Mesodermal cell (in vitro differentiated cells): Measurements from ENCODE around the gene NKX2-1.

Source experiments
- H3K27ac ChIP-seq: 2 replicates; pipeline ENCODE4 v1.7.0; 2013; ENCODE audit warnings: mild to moderate bottlenecking, low read depth, low read length, moderate library complexity; ENCODE audit not compliant: severe bottlenecking
- H3K36me3 ChIP-seq: 2 replicates; pipeline ENCODE4 v1.7.1; 2013; ENCODE audit warnings: mild to moderate bottlenecking, low read length, moderate library complexity; ENCODE audit not compliant: control insufficient read depth, insufficient read depth
- H3K4me1 ChIP-seq: one replicate; pipeline ENCODE4 v1.7.1; 2013; ENCODE audit warnings: mild to moderate bottlenecking, low read length; ENCODE audit not compliant: insufficient read depth, control insufficient read depth, poor library complexity, severe bottlenecking
- H3K4me3 ChIP-seq: 2 replicates; pipeline ENCODE4 v1.7.0; 2013; ENCODE audit warnings: low read length, control low read depth, mild to moderate bottlenecking; ENCODE audit not compliant: insufficient read depth, poor library complexity, severe bottlenecking; ENCODE audit errors: extremely low read depth
- H3K9me3 ChIP-seq: 2 replicates; pipeline ENCODE4 v1.7.1; 2013; ENCODE audit warnings: mild to moderate bottlenecking, low read length, moderate library complexity; ENCODE audit not compliant: control insufficient read depth
- WGBS, 2 experiments: methylation state at CpG; one replicate each; pipeline ENCODE4 v1.1.5; 2013; ENCODE audit warnings: missing lambda C conversion rate in 2 of 2; ENCODE audit not compliant: insufficient coverage in 2 of 2; 5-methylcytosine and 5-hydroxymethylcytosine counted together

NKX2-1 gene

DNA sequence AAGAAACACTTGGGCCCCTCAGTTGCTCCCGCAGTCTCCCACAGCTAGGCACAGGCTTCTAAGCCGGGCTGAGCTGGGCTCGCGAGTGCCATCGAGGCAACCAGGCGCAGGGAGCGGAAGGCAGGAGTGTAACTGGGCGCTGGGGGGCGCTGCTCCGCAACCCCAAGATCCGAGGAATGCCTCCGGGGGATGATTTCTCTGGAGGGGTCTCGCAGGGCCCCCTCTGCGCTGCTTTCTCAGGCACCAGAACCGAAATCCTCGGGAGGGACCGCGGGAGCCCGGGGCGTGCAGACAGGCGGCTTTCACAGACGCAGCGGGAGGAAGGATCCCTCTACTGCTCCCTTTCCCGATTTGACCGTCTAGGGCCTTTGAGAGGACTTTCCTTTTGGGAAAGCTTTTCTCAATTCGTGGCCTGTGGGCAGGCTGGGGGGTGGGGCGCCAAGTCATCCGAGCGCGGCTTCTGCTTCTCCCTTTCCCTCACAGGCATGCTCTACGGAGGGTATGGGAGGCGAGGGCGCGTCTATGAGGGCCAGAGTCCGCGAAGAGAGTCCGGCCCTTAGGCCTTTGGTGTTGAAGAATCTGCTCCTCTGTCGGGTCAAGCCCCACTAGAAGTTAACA is 4.3 kb upstream of the NKX2-1 start:
- Histone ChIP-seq H3K9me3 (no peaks in the 10 kb centered on the region), H3K4me1 (peaks cover 10% of the 10 kb centered on the region), H3K4me3 (no peak overlapping the region), H3K36me3 (no peaks in the 10 kb centered on the region), H3K27ac (no peak overlapping the region)
- WGBS, 2 experiments = 3 to 6% methylated on average over 24 to 26 of the region's 38 CpGs

DNA sequence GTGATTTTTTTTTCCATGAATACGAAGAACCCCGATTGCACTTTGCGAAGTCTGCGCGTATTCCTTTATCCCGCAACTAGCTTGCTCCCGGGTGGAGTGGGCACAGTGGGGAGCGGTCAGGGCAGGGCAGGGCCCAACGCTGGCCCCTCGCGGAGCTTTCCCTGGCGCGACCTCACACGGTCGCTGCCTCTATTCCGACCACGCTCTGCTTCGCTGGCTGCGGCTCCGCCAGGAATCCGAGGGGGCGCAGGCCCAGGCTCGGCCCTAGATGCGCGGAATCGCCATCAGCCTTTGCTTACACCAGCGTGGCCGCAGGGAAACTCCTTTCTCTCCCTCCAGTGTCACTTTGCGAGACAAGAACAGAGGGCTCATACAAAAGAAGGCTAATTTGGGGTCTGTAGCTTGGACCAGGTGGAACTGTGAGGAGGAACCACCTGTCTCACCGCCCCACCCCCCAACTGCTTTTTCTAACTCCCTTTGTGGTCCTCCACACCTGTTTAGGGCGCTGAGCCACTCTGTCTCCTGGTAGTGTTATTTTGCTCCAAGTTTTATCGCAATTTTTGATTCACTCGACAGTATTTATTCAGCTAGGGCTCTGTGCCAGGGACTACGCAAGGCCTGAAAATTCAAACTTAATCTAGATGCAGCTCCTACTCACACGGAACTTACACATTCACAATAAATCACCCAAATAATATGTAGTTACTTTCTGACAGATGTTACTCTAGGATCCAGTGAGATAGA is 3.1 kb upstream of the NKX2-1 start:
- Histone ChIP-seq H3K4me1 (peaks cover 12% of the 10 kb centered on the region), H3K36me3 (no peaks in the 10 kb centered on the region), H3K9me3 (no peaks in the 10 kb centered on the region), H3K4me3 (no peak overlapping the region), H3K27ac (no peak overlapping the region)
- 7 to 14% methylated on average over 23 to 32 of the region's 35 CpGs for WGBS, 2 experiments

DNA sequence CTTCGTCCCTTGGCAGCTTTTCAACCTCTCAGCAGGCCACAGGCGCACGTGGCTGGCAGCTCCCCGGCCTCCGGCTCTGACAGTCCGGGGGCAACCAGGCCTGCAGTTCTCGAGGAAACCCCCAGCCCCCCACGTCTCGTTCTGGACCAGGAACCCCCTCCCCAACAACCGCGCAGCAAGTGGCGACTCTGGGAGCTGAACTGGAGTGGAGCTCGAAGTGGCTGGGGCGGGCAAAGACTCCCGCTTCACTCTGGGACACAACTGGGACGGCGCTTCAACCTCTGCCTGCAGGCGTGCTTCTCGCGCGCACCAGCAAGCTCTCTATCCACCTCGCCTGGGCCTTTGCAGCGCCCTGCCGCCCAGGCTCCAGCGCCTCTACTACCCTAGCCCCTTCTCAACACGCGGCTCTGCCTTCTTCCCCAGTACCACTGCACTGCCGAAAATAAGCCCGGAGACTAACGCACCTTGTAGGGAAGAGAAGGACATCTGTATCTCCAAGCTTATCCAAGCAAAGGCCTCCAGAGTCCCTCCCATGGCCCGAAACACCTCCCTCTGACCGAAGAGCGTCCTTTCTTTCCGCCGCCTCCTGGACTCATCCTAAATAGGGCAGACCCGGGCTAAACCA is 2.4 kb upstream of the NKX2-1 start:
- peaks cover 12% of the 10 kb centered on the region for H3K4me1 ChIP-seq
- 1 to 5% methylated on average over 18 of the region's 36 CpGs for WGBS, 2 experiments
- no peaks in the 10 kb centered on the region for H3K9me3 ChIP-seq
- no peaks in the 10 kb centered on the region for H3K36me3 ChIP-seq
- H3K4me3 ChIP-seq = no peak overlapping the region
- no peak overlapping the region for H3K27ac ChIP-seq

DNA sequence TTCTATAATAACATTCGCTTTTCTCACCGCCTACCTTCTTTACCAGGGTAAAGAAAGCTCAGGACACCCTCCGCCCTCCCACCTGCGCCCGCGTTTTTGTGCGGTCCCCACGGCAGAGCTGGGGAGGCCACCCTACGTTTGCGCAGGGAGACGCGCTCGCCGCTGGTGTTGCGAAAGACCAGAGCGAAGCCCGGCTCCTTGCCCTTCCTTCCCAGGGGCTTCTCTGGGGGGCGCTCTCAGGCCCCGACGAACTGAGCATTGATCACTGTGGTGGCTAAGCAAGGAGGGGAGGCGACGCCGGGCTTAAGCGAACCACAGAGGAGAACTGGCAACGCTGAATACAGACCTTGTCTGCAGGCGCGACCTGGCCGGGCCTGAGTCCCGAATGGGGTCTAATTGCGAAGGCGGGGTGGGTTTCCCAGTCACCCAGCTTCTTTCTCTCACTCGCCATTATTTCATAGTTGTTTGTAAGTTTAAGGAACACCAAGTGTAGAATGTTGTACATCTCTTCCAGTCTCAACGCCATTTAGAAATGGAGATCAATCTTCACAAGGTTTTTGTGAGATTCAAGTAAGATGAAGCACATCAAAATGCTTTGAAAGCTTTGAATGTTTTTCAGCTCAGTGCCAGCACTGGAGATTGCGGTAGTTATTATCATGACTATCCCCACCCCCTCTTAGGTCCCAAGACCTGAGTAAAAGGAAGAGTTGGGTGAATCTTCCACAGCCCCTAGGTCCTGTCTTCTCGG is 1.7 kb upstream of the NKX2-1 start:
- Histone ChIP-seq H3K4me1 (peaks cover 12% of the 10 kb centered on the region), H3K9me3 (no peaks in the 10 kb centered on the region), H3K4me3 (no peak overlapping the region), H3K36me3 (no peaks in the 10 kb centered on the region), H3K27ac (no peak overlapping the region)
- WGBS, 2 experiments = 0 to 1% methylated on average over 18 to 28 of the region's 35 CpGs

DNA sequence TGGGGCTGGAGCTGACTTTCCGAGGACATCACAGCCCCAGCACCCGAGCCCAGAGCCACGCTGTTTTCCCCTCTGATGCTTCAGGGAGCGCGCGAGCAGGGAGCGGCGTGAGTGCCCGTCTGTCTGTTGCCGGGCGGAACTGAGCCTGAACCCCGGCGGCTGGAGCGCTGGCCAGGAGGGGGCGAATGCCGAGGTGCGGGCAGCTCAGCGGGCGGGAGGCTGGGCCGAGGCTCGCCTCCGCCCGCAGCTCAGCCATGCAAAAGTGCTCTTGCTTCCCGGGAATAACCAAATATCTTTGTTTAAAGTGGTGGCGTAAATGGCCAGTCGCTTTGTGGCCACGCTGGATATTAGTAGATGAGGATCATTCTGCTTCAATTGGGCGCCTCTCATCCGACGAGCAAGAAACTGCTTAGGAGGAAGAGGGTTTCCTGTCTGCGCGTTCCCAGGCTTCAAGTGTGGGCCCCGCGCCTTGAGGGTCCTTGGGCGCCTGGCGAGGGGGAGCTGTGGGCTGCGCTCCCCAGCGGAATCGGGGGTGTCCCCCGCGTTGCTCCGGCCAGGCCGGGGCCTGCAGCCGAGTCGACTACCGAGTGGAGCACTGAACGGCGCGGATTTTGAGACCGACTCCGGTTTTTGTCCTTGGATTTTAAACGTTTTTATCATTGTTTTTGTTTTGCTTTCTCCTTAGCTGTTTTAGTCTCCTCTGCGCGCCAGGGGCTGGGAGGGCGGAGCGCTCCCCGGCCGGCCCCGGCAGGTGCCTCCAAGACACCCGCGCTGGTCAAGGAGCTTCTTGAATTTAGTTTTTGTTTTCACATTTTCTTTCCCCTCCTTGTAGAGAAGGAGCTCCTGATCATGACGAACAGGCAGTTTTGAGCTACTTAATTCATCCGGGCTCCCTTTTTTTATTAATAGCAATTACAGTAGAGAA is 831 bp upstream of the NKX2-1 start:
- no peaks in the 10 kb centered on the region for H3K36me3 ChIP-seq
- no peaks in the 10 kb centered on the region for H3K9me3 ChIP-seq
- WGBS, 2 experiments = 1% methylated on average over 51 to 55 of the region's 63 CpGs
- no peak overlapping the region for H3K27ac ChIP-seq
- no peak overlapping the region for H3K4me3 ChIP-seq
- H3K4me1 ChIP-seq = peaks cover 12% of the 10 kb centered on the region

DNA sequence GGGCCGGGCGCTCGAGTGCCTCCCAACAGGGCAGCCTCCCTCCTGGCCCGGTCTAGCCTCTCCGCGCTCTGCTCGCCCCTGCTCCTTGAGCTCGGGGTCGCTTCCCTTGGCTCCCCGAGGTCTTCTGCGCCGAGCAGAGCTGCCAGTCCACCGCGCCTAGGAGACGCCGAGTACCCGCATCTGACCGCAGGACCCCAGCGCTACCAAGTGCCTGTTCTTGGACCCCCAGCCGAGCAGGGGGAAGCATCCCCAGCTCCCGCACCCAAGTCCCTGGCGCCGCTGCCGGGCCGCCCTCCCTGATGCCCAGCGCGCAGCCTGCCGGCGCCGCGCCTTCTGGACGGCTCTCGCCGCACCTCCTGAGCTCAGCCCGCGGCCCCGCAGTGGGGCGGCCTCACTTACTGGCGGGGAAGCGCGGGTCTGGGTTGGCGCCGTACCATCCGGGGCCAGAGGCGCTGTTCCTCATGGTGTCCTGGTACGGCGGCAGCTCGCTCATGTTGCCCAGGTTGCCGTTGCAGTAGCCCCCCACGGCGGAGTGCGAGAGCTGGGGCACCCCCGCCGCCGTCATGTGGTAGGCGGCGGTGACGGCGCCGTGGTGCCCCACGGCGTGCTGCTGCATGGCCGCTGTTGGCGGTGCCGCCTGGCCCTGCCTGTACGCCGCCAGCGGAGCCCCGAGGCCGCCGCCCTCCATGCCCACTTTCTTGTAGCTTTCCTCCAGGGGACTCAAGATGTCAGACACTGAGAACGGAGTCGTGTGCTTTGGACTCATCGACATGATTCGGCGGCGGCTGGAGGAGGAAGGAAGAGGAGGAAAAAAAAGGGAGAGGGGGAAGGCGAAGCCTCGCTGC is 1.2 kb downstream of the NKX2-1 start:
- Histone ChIP-seq H3K36me3 (no peaks in the 10 kb centered on the region), H3K9me3 (no peaks in the 10 kb centered on the region), H3K27ac (no peak overlapping the region), H3K4me1 (peaks cover 16% of the 10 kb centered on the region), H3K4me3 (no peak overlapping the region)
- WGBS, 2 experiments = 1% methylated on average over 64 to 69 of the region's 79 CpGs

DNA sequence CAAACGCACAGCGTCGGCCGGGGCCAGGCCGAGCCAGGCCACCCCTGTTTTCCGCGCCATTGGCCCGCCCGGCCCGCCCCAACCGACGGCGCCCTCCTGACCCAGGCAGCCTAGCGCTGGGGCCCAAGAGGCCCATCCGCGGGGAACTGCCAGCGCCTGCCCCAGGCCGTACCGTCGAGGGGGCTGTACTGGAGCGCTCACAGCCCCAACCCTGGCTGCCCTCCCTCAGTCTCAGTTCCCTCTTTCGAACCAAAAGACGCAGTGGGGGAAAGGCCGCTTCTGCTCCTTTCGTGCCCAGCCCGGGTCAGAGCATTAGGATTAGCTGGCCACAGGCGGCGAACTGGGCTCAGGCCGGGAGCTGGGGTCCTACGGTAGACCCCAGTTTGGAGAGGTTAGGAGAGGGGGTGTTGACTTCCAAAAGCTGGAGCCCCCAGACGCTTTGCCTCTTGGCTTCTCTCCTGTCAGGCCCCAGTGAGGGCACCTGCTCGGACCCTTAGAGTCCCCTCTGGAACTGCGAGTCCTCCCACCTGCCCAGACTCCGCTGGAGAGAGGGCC is 1.9 kb downstream of the NKX2-1 start:
- Histone ChIP-seq H3K4me1 (peaks cover 20% of the 10 kb centered on the region), H3K4me3 (no peak overlapping the region)
- 2 to 4% methylated on average over 22 to 32 of the region's 34 CpGs for WGBS, 2 experiments

DNA sequence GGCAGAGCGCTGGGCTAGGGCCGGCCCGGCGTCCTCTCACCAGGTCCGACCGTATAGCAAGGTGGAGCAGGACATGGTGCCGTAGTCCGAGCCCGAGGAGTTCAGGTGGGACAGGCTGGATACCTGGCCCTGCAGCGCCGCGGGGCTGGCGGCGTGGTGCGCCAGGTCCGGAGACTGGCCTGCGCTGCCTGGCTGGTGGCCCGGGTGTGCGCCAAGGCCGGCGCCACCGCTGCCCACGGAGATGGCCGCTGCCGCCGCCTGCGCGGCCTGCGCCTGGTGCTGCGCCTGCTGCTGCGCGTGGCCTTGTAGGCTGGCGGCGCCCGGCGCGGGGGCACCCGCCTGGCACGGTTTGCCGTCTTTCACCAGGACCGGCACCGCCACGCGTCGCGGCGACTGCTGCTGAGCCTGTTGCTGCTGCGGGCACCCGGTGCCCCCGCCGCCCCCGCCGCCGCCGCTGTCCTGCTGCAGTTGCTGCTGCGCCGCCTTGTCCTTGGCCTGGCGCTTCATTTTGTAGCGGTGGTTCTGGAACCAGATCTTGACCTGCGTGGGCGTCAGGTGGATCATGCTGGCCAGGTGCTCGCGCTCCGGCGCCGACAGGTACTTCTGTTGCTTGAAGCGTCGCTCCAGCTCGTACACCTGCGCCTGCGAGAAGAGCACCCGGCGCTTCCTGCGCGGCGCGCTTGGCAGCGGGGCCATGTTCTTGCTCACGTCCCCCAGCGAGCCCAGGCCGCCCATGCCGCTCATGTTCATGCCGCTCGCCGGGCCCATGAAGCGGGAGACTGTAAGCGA is 2.6 kb downstream of the NKX2-1 start:
- WGBS, 2 experiments = 2 to 3% methylated on average over 56 to 63 of the region's 87 CpGs
- no peaks in the 10 kb centered on the region for H3K9me3 ChIP-seq
- H3K36me3 ChIP-seq = no peaks in the 10 kb centered on the region
- no peak overlapping the region for H3K27ac ChIP-seq
- peaks cover 21% of the 10 kb centered on the region for H3K4me1 ChIP-seq
- H3K4me3 ChIP-seq = no peak overlapping the region

More for the DNA sequence above, 1.9 kb downstream of the NKX2-1 start:
- H3K36me3 ChIP-seq = no peaks in the 10 kb centered on the region
- no peak overlapping the region for H3K27ac ChIP-seq
- no peaks in the 10 kb centered on the region for H3K9me3 ChIP-seq
